ENCODE measurements around the gene FIGNL2. TPM values are rescaled to one million over a fixed set of nuclear protein-coding genes. Genes with fewer than 3 reads are reported as not detected.
"Not testable (repeated sequence)": the region's sequence is repeated elsewhere in the genome, so short reads cannot be mapped to it uniquely, and the experiment has no call there.

FIGNL2 gene
- total and polyA plus RNA-seq, 2 of the 13 experiments (the other 11 are each of a cell fraction or from before 2014, with no cell fraction given): 0.82 to 1.00 TPM

DNA sequence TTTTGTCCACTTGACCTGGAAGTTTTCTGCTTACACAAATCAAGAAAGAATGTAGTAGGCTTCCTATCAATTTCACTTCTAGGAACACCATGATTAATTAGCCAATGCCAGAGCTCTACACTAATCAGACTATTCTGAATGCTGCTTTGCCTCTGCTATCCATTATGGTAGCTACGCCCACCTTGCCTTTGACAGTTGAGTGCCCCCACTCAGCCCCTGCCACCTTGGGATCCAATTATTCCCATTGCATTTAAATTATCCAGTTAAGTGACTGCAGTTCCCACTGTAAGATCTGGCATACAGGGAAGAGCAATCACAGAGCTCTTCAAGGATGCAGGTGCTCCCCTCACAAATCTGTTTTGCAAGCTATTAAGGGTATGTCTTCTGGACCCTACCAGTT lies 47.5 kb downstream of the FIGNL2 start:
- Histone ChIP-seq H3K27me3 (ENCODE audit: control insufficient read depth in 1 of 2, insufficient read depth in 2 of 2, low read length in 2 of 2) (no peaks in the 10 kb centered on the region; a peak in 1 of 5 replicates), H3K4me3 (replicated peaks in 1 of 3; ENCODE audit: insufficient read depth in 1 of 3, low read depth in 2 of 3, low read length in 3 of 3) (no peak overlapping the region), H3K79me2 (ENCODE audit: insufficient read depth, low read length) (no peaks in the 10 kb centered on the region), H3K9me3 (ENCODE audit: low read length) (no peaks in the 10 kb centered on the region), H3K4me1 (ENCODE audit: insufficient read depth, low read length) (no peaks in the 10 kb centered on the region), H4K20me1 (ENCODE audit: insufficient read depth, low read length) (no peaks in the 10 kb centered on the region), H2AFZ (ENCODE audit: low read length) (no peak overlapping the region), H3K9ac (ENCODE audit: insufficient read depth, low read depth, low read length) (no peak overlapping the region), H3K27ac (ENCODE audit: extremely low read length, insufficient read depth, low read length) (no peak overlapping the region), H3K36me3 (replicated peaks in 1 of 2; ENCODE audit: control insufficient read depth in 1 of 2, insufficient read depth in 2 of 2, low read length in 2 of 2) (no peaks in the 10 kb centered on the region), H3K4me2 (ENCODE audit: low read depth, low read length) (no peak overlapping the region)
- CTCF ChIA-PET (ENCODE audit: low intra/inter-chr PET ratio, low total read pairs): no interaction called here
- in situ Hi-C loops (cut with HindIII; ENCODE audit: extremely low pct_ligation_motif_present, low pct_unique_long_range_greater_than_20kb): no loop called here
- TF ChIP-seq ZNF34 (CRISPR knock-in tag; IDR thresholded peaks at IDR 0.05; ENCODE audit: borderline replicate concordance): no peak
- no peak for TF ChIP-seq SAFB2 (CRISPR knock-in tag; IDR thresholded peaks at IDR 0.05; ENCODE audit: borderline replicate concordance, low read depth)
- TF ChIP-seq TAF1 (CRISPR knock-in tag; IDR thresholded peaks at IDR 0.05): no peak
- ATAC-seq (no peak), FAIRE-seq (no peak), DNase-seq (ENCODE audit: low spot score) (no peak)
- 63% methylated on average over 1 of the region's 1 CpG for WGBS (ENCODE audit: low lambda C conversion rate)
- POLR2A ChIA-PET: no interaction called here
- no TSS peak for BruUV-seq (replicated peaks)
- intact Hi-C loops (cut with micrococcal nuclease; ENCODE audit: unreplicated experiment): no loop called here

DNA sequence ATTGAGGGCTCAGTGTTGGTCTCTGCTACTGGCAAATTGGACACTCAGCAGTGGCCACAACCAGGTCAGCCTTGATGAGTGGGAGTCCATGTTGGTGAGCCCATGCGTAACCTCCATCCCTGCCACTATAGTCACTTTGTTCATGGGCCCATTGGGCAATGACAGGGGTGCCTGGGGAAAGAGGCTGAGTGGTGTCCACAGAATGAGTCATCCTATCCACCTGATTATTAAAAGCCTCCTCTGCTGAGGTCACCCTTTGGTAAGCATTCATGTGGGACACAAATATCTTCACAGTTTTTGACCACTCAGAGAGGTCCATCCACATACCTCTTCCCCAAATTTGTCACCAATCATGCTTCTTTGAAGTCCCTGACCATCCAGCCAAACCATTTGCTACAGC lies 50.0 kb downstream of the FIGNL2 start:
- Histone ChIP-seq H3K9me3 (ENCODE audit: low read length) (no peaks in the 10 kb centered on the region), H3K27ac (ENCODE audit: extremely low read length, insufficient read depth, low read length) (no peak overlapping the region), H3K27me3 (ENCODE audit: control insufficient read depth in 1 of 2, insufficient read depth in 2 of 2, low read length in 2 of 2) (no peaks in the 10 kb centered on the region; a peak in 1 of 5 replicates), H3K9ac (ENCODE audit: insufficient read depth, low read depth, low read length) (no peak overlapping the region), H4K20me1 (ENCODE audit: insufficient read depth, low read length) (no peaks in the 10 kb centered on the region), H3K4me2 (ENCODE audit: low read depth, low read length) (no peak overlapping the region), H3K4me3 (replicated peaks in 1 of 3; ENCODE audit: insufficient read depth in 1 of 3, low read depth in 2 of 3, low read length in 3 of 3) (no peak overlapping the region), H3K79me2 (ENCODE audit: insufficient read depth, low read length) (no peaks in the 10 kb centered on the region), H3K36me3 (replicated peaks in 1 of 2; ENCODE audit: control insufficient read depth in 1 of 2, insufficient read depth in 2 of 2, low read length in 2 of 2) (no peaks in the 10 kb centered on the region), H2AFZ (ENCODE audit: low read length) (no peak overlapping the region), H3K4me1 (ENCODE audit: insufficient read depth, low read length) (peaks cover 6% of the 10 kb centered on the region; the same call in 1 of the 2 replicates)
- in situ Hi-C loops (cut with HindIII; ENCODE audit: extremely low pct_ligation_motif_present, low pct_unique_long_range_greater_than_20kb) (no loop called here), intact Hi-C loops (cut with micrococcal nuclease; ENCODE audit: unreplicated experiment) (no loop called here)
- BruUV-seq (replicated peaks): no TSS peak
- TF ChIP-seq CEBPB (IDR thresholded peaks at IDR 0.05; ENCODE audit: borderline replicate concordance, low read depth, low read length): 0 out of 2 replicates have a peak, but pooled peaks have one; percentile 13
- no peak for TF ChIP-seq ZNF577 (CRISPR knock-in tag; IDR thresholded peaks at IDR 0.05; ENCODE audit: borderline replicate concordance, low read depth)
- no peak for TF ChIP-seq POLR2G (IDR thresholded peaks at IDR 0.05; ENCODE audit: low read depth, low read length)
- ChIA-PET CTCF (ENCODE audit: low intra/inter-chr PET ratio, low total read pairs) (no interaction called here), POLR2A (no interaction called here)
- no peak for FAIRE-seq
- no peak for ATAC-seq
- no peak for DNase-seq (ENCODE audit: low spot score)
- 80% methylated on average over 1 of the region's 1 CpG for WGBS (ENCODE audit: low lambda C conversion rate)

DNA sequence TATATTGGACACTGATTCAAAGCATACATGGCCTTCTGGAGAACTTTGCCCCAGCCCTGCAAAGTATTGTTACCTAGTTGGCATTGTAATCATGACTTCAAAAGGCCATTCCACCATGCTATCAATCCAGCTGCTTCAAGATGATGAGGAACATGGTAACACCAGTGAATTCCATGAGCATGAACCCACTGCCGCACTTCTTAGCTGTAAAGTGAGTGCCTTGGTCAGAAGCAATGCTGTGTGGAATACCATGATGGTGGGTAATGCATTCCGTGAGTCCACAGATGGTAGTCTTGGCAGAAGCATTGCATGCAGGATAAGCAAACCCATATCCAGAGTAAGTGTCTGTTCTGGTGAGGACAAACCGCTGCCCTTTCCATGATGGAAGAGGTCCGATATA lies 50.5 kb downstream of the FIGNL2 start:
- POLR2A ChIA-PET; in situ Hi-C loops (cut with HindIII; ENCODE audit: extremely low pct_ligation_motif_present, low pct_unique_long_range_greater_than_20kb); H3K9me3 ChIP-seq (ENCODE audit: low read length); H3K4me3 ChIP-seq (replicated peaks in 1 of 3; ENCODE audit: insufficient read depth in 1 of 3, low read depth in 2 of 3, low read length in 3 of 3); H3K4me1 ChIP-seq (ENCODE audit: insufficient read depth, low read length); H3K79me2 ChIP-seq (ENCODE audit: insufficient read depth, low read length); H3K27ac ChIP-seq (ENCODE audit: extremely low read length, insufficient read depth, low read length); H3K27me3 ChIP-seq (ENCODE audit: control insufficient read depth in 1 of 2, insufficient read depth in 2 of 2, low read length in 2 of 2); BruUV-seq (replicated peaks); intact Hi-C loops (cut with micrococcal nuclease; ENCODE audit: unreplicated experiment); CTCF ChIA-PET (ENCODE audit: low intra/inter-chr PET ratio, low total read pairs); ATAC-seq; H4K20me1 ChIP-seq (ENCODE audit: insufficient read depth, low read length); H2AFZ ChIP-seq (ENCODE audit: low read length); FAIRE-seq; H3K36me3 ChIP-seq (replicated peaks in 1 of 2; ENCODE audit: control insufficient read depth in 1 of 2, insufficient read depth in 2 of 2, low read length in 2 of 2); H3K4me2 ChIP-seq (ENCODE audit: low read depth, low read length); H3K9ac ChIP-seq (ENCODE audit: insufficient read depth, low read depth, low read length); DNase-seq (ENCODE audit: low spot score): not testable (repeated sequence)
- WGBS (ENCODE audit: low lambda C conversion rate): 96% methylated on average over 4 of the region's 4 CpGs

All from HepG2 (cell line).